NCI-H146 treated with DMSO at 0.1 percent for 48 hours (cell line): ENCODE results near the gene TSPAN1.

Experiments
- DNase-seq: peaks from one replicate; lab custom pipeline; 2025; ENCODE audit not compliant: unreplicated experiment; lab: John Stamatoyannopoulos, UW

Gene TSPAN1

GRCh38 chr1:46186076-46186475 lies 11.2 kb downstream of the TSPAN1 start:
- no peak for DNase-seq

GRCh38 chr1:46187106-46187869 lies 12.4 kb downstream of the TSPAN1 start:
- DNase-seq: peak; percentile 48

- DNase-seq: peak; percentile 31
Measured at GRCh38 chr1:46188295-46189030, 13.6 kb downstream of the TSPAN1 start.

- DNase-seq: no peak
Measured at GRCh38 chr1:46190539-46190938, 15.7 kb downstream of the TSPAN1 start.

- no peak for DNase-seq
Measured at GRCh38 chr1:46191033-46191701, 16.3 kb downstream of the TSPAN1 start.

- DNase-seq: no peak
Measured at GRCh38 chr1:46192171-46192570, 17.3 kb downstream of the TSPAN1 start.

GRCh38 chr1:46193285-46193684 lies 18.4 kb downstream of the TSPAN1 start:
- no peak for DNase-seq

- DNase-seq: no peak
Measured at GRCh38 chr1:46193984-46194570, 19.2 kb downstream of the TSPAN1 start.

GRCh38 chr1:46194641-46195193 lies 19.8 kb downstream of the TSPAN1 start:
- DNase-seq: no peak

GRCh38 chr1:46196609-46197008 lies 21.7 kb downstream of the TSPAN1 start:
- no peak for DNase-seq

- DNase-seq: no peak
Measured at GRCh38 chr1:46197560-46197963, 22.7 kb downstream of the TSPAN1 start.

GRCh38 chr1:46197964-46198811 lies 23.3 kb downstream of the TSPAN1 start, which contains the start of gene POMGNT1:
POMGNT1 (minus strand) TSS chr1:46198434; CDS start chr1:46197821, 613 bp downstream.
- DNase-seq: peak; percentile 24

GRCh38 chr1:46199233-46199749 lies 24.4 kb downstream of the TSPAN1 start:
- no peak for DNase-seq

GRCh38 chr1:46203738-46204405 lies 29.0 kb downstream of the TSPAN1 start:
- DNase-seq: no peak

GRCh38 chr1:46204406-46204742 lies 29.5 kb downstream of the TSPAN1 start:
- no peak for DNase-seq

- no peak for DNase-seq
Measured at GRCh38 chr1:46205141-46205540, 30.3 kb downstream of the TSPAN1 start.

- no peak for DNase-seq
Measured at GRCh38 chr1:46205791-46206190, 30.9 kb downstream of the TSPAN1 start.

- no peak for DNase-seq
Measured at GRCh38 chr1:46206399-46206798, 31.5 kb downstream of the TSPAN1 start.

- no peak for DNase-seq
Measured at GRCh38 chr1:46210561-46210960, 35.7 kb downstream of the TSPAN1 start.
